ENCODE data around the gene CDCP2. TPM values are rescaled to one million over a fixed set of nuclear protein-coding genes. Genes with fewer than 3 reads are reported as not detected.

The CDCP2 gene
- total RNA-seq, 1 donor from 2014 or later: not detected

DNA sequence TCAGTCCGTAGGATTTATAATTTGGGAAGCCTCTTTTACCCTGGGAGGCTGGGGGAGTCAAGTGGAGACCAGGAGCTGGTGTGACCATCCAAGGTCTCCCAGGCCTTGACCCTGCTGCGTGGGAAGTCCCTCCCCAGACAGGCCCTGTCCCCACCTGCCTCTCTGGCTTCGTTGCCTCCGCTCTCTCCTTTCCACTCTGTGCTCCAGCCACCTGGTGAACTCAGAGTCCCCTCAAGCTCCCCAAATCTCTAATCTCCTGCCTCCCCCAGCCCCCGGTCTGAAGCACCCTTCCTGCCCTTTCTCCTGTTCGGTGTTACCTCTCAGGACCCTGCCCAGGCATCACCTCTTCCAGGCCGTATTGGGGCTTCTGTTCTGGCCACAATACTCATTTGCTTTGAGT is 27.9 kb downstream of the CDCP2 start:
- no peak overlapping the region for H3K27ac ChIP-seq
- H3K36me3 ChIP-seq: no peaks in the 10 kb centered on the region
- intact Hi-C loops (cut with DNase I): loop anchor here (5.0 kb wide), 1 partner anchor 372 kb away; no protein-coding TSS in a partner anchor
- H3K9me3 ChIP-seq: no peaks in the 10 kb centered on the region
- peaks cover 13% of the 10 kb centered on the region for H3K4me1 ChIP-seq
- H3K4me3 ChIP-seq: no peak overlapping the region
- no peak for DNase-seq (ENCODE audit: extremely low spot score in 2 of 2)
- TF ChIP-seq POLR2AphosphoS5 (IDR thresholded peaks at IDR 0.05; ENCODE audit: insufficient read depth in 1 of 2, low read depth in 1 of 2) (no peak), POLR2A (IDR thresholded peaks at IDR 0.05) (no peak)
- TF ChIP-seq, protein P1, sequence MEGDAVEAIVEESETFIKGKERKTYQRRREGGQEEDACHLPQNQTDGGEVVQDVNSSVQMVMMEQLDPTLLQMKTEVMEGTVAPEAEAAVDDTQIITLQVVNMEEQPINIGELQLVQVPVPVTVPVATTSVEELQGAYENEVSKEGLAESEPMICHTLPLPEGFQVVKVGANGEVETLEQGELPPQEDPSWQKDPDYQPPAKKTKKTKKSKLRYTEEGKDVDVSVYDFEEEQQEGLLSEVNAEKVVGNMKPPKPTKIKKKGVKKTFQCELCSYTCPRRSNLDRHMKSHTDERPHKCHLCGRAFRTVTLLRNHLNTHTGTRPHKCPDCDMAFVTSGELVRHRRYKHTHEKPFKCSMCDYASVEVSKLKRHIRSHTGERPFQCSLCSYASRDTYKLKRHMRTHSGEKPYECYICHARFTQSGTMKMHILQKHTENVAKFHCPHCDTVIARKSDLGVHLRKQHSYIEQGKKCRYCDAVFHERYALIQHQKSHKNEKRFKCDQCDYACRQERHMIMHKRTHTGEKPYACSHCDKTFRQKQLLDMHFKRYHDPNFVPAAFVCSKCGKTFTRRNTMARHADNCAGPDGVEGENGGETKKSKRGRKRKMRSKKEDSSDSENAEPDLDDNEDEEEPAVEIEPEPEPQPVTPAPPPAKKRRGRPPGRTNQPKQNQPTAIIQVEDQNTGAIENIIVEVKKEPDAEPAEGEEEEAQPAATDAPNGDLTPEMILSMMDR (IDR thresholded peaks at IDR 0.05): no peak
- H3K27me3 ChIP-seq: no peaks in the 10 kb centered on the region

DNA sequence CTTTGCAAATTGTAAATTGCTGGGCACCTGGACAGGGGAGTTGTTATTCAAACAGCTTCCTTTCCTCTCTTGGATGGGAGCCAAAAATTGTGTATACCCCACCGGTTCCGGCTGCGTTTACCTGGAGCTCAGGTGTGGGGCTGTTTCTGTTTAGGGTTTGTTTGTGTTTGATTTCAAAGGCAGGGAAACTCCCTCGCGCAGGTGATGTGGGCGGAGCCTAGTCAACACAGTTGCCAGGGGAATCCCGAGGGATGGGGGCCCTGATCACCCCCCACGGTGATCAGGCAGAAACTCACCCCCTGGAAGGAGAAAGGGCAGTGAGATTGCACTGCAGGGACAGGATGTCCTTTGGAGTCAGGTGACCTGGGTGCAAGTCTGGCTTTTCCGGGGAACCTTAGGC is 28.3 kb downstream of the CDCP2 start:
- H3K27ac ChIP-seq: no peak overlapping the region
- no peak for DNase-seq (ENCODE audit: extremely low spot score in 2 of 2)
- no peaks in the 10 kb centered on the region for H3K36me3 ChIP-seq
- H3K9me3 ChIP-seq: no peaks in the 10 kb centered on the region
- TF ChIP-seq POLR2A (IDR thresholded peaks at IDR 0.05): no peak
- TF ChIP-seq POLR2AphosphoS5 (IDR thresholded peaks at IDR 0.05; ENCODE audit: insufficient read depth in 1 of 2, low read depth in 1 of 2): no peak
- TF ChIP-seq, protein P1 (IDR thresholded peaks at IDR 0.05): no peak
- intact Hi-C loops (cut with DNase I): loop anchor here (5.0 kb wide), 1 partner anchor 373 kb away; no protein-coding TSS in a partner anchor
- peaks cover 13% of the 10 kb centered on the region for H3K4me1 ChIP-seq
- no peak overlapping the region for H3K4me3 ChIP-seq
- H3K27me3 ChIP-seq: no peaks in the 10 kb centered on the region

DNA sequence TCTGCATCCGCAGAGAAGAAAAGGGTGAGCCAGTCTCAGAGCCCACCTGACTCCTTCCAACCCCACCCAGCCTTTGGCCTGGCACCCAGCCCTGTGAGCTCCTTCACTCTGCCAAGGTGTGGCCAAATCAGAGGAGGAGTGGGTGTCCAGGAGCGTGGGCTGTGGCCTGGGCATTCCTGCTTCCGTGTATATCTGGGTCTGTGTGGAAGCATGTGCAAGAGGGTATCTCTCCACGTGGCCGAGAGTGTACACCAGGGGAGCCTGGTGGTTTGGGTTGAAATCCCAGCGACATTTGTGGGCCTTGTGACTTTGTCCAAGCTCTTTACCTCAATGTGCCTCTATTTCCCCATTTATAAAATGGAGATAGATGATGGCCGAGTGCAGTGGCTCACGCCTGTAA is 29.8 kb downstream of the CDCP2 start:
- Histone ChIP-seq H3K4me1 (peaks cover 13% of the 10 kb centered on the region), H3K27me3 (no peaks in the 10 kb centered on the region), H3K27ac (no peak overlapping the region), H3K4me3 (no peak overlapping the region), H3K36me3 (no peaks in the 10 kb centered on the region), H3K9me3 (no peaks in the 10 kb centered on the region)
- TF ChIP-seq, protein P1 (IDR thresholded peaks at IDR 0.05): no peak
- no peak for TF ChIP-seq POLR2AphosphoS5 (IDR thresholded peaks at IDR 0.05; ENCODE audit: insufficient read depth in 1 of 2, low read depth in 1 of 2)
- TF ChIP-seq POLR2A (IDR thresholded peaks at IDR 0.05): no peak
- no peak for DNase-seq (ENCODE audit: extremely low spot score in 2 of 2)
- intact Hi-C loops (cut with DNase I): loop anchor here (5.0 kb wide), 1 partner anchor 374 kb away; no protein-coding TSS in a partner anchor

DNA sequence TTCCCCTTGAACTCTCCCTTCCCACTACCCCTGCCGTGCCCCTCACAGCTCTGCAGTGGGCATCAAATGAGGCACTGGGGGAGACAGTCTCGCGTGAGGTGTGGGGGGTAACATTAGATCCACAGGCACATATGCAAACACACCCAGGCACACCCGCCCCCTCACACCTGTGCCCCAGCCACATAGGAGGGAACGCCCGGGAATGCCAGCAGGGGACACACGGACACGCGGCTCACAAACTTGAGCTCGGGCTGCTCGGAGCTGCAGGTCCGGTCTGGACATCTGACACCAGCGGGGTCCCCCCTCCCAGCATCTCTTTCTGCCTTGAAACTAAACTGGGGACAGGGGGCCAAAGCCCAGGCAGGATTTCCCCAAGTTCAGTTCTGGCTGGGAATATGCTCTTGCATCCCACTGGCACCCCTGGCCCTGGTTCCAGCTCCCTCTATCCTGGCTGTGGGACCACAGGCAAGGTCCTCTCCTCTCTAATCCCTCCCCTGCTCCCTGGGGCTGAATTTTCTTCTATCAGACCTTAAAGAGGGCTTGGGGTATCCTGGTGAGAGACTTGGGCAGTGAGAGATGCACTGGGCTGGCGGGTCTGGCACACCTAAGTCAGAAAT is 30.6 kb downstream of the CDCP2 start:
- H3K27ac ChIP-seq: no peak overlapping the region
- peak overlapping the region in 1 of 2 donors; percentile 38 for H3K4me3 ChIP-seq
- TF ChIP-seq POLR2A (IDR thresholded peaks at IDR 0.05) (no peak), POLR2AphosphoS5 (IDR thresholded peaks at IDR 0.05; ENCODE audit: insufficient read depth in 1 of 2, low read depth in 1 of 2) (no peak)
- TF ChIP-seq, protein P1 (IDR thresholded peaks at IDR 0.05): no peak
- no peaks in the 10 kb centered on the region for H3K36me3 ChIP-seq
- intact Hi-C loops (cut with DNase I): loop anchor here (5.0 kb wide), 1 partner anchor 375 kb away; no protein-coding TSS in a partner anchor
- H3K9me3 ChIP-seq: no peaks in the 10 kb centered on the region
- no peaks in the 10 kb centered on the region for H3K27me3 ChIP-seq
- peaks cover 13% of the 10 kb centered on the region for H3K4me1 ChIP-seq
- DNase-seq (ENCODE audit: extremely low spot score in 2 of 2): no peak

DNA sequence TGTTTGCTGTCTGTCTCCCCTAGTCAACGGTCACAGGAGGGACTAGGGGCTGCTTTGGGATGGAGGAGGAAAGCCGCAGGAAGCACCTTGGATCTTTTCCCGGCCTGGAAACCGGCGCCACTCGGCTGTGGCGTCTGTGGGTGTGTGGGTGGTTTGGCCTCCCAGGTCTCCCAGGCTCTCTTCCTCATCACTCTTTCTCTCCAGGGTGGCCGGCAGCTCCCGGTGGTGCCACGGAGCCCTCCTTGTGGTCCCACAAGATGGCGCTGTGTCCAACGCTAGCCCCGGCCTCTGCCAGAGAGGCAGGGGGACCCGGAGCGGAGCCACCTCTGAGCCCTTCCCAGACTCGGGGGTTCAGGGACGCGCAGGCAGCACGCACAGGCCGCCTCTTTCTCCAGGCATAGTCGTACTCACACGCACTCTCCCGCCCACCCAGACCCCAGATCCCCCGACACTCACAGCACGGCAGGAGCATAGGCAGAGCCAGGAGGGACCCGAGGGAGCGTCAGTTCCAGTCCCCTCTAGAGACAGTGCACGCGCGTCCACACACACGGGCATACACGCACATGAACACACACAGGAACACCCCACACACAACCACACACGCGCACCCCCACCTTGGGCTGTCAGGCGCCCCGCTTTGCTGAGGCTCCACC is 31.2 kb downstream of the CDCP2 start:
- no peak for DNase-seq (ENCODE audit: extremely low spot score in 2 of 2)
- Histone ChIP-seq H3K4me3 (peak overlapping the region in 1 of 2 donors; percentile 38), H3K4me1 (peaks cover 13% of the 10 kb centered on the region), H3K9me3 (no peaks in the 10 kb centered on the region), H3K27ac (no peak overlapping the region), H3K36me3 (no peaks in the 10 kb centered on the region), H3K27me3 (no peaks in the 10 kb centered on the region)
- intact Hi-C loops (cut with DNase I): loop anchor here (5.0 kb wide), 1 partner anchor 376 kb away; no protein-coding TSS in a partner anchor
- TF ChIP-seq POLR2A (IDR thresholded peaks at IDR 0.05): no peak
- TF ChIP-seq, protein P1 (IDR thresholded peaks at IDR 0.05): peak; percentile 28 to 74 (median 59)
- TF ChIP-seq POLR2AphosphoS5 (IDR thresholded peaks at IDR 0.05; ENCODE audit: insufficient read depth in 1 of 2, low read depth in 1 of 2): peak in 1 of 2 donors; percentile 42
